Neuronal stem cell (in vitro differentiated cells): ENCODE data around the gene MFAP4.

Experiments used
- DNase-seq: peaks from one replicate; pipeline ENCODE4 v3.0.0-alpha.2; 2013; ENCODE audit warnings: low spot score
- H2AFZ ChIP-seq: one replicate; pipeline ENCODE4 v1.6.1; 2013; ENCODE audit warnings: mild to moderate bottlenecking, low read length, inconsistent platforms
- H2AK5ac ChIP-seq: 2 replicates; pipeline ENCODE4 v1.6.1; 2013; ENCODE audit warnings: low read depth, mild to moderate bottlenecking, inconsistent platforms, low read length, moderate library complexity, mixed read lengths
- H2BK120ac ChIP-seq: 2 replicates; pipeline ENCODE4 v1.6.1; 2013; ENCODE audit warnings: low read depth, mild to moderate bottlenecking, inconsistent platforms, low read length, moderate library complexity, mixed read lengths
- H2BK12ac ChIP-seq: one replicate; pipeline ENCODE4 v1.6.1; 2013; ENCODE audit warnings: low read length, inconsistent platforms
- H2BK15ac ChIP-seq: 2 replicates; pipeline ENCODE4 v1.6.1; 2013; ENCODE audit warnings: mild to moderate bottlenecking, low read length, inconsistent platforms, mixed read lengths
- H2BK5ac ChIP-seq: one replicate; pipeline ENCODE4 v1.6.1; 2013; ENCODE audit warnings: inconsistent platforms, mild to moderate bottlenecking, low read length, moderate library complexity
- H3K14ac ChIP-seq: one replicate; pipeline ENCODE4 v1.6.1; 2013; ENCODE audit warnings: low read length, inconsistent platforms
- H3K18ac ChIP-seq: 2 replicates; pipeline ENCODE4 v1.6.1; 2013; ENCODE audit warnings: low read length, inconsistent platforms
- H3K23ac ChIP-seq: 2 replicates; pipeline ENCODE4 v1.6.1; 2013; ENCODE audit warnings: low read depth, mild to moderate bottlenecking, mixed read lengths, low read length, inconsistent platforms; ENCODE audit not compliant: poor library complexity
- H3K27ac ChIP-seq: replicated peaks from 3 replicates; pipeline ENCODE4 v1.5.1; 2013; ENCODE audit warnings: low read length, inconsistent platforms
- H3K27me3 ChIP-seq, 3 experiments: 2 replicates each; pipeline ENCODE4 v1.6.1; 2013; ENCODE audit warnings: low read length in 3 of 3, mild to moderate bottlenecking in 2 of 3, inconsistent platforms in 1 of 3, low read depth in 1 of 3, mixed read lengths in 1 of 3, moderate library complexity in 1 of 3; ENCODE audit not compliant: control insufficient read depth in 3 of 3, insufficient read depth in 3 of 3
- H3K36me3 ChIP-seq, 2 donors: replicated peaks in 1 of 2; 2 replicates each; pipeline ENCODE4 v1.6.1; 2013; ENCODE audit warnings: low read length in 2 of 2; ENCODE audit not compliant: control insufficient read depth in 2 of 2, insufficient read depth in 2 of 2
- H3K4ac ChIP-seq: 2 replicates; pipeline ENCODE4 v1.6.1; 2013; ENCODE audit warnings: inconsistent platforms, mild to moderate bottlenecking, low read length, moderate library complexity
- H3K4me1 ChIP-seq, 2 donors: 1 replicate in 1 of 2; 2 replicates in 1 of 2; pipeline ENCODE4 v1.6.1; 2013; ENCODE audit warnings: low read length in 2 of 2, low read depth in 1 of 2; ENCODE audit not compliant: control insufficient read depth in 2 of 2, insufficient read depth in 1 of 2
- H3K4me2 ChIP-seq: one replicate; pipeline ENCODE4 v1.6.1; 2013; ENCODE audit warnings: mild to moderate bottlenecking, low read length, inconsistent platforms; ENCODE audit not compliant: insufficient read depth, poor library complexity, severe bottlenecking
- H3K4me3 ChIP-seq, 2 donors: 2 replicates each; pipeline ENCODE4 v1.5.1; 2013; ENCODE audit warnings: low read length in 2 of 2, mild to moderate bottlenecking in 2 of 2, inconsistent platforms in 1 of 2, moderate library complexity in 1 of 2
- H3K79me1 ChIP-seq: one replicate; pipeline ENCODE4 v1.6.1; 2013; ENCODE audit warnings: low read depth, mild to moderate bottlenecking, inconsistent platforms, low read length, moderate library complexity
- H3K9ac ChIP-seq: one replicate; pipeline ENCODE4 v1.6.1; 2013; ENCODE audit warnings: mild to moderate bottlenecking, low read depth, low read length, inconsistent platforms; ENCODE audit not compliant: poor library complexity
- H3K9me3 ChIP-seq, 2 donors: replicated peaks in 1 of 2; 2 replicates each; pipeline versions ENCODE3 to v1.6.1; 2013; ENCODE audit warnings: low read length in 2 of 2, mild to moderate bottlenecking in 2 of 2, inconsistent platforms in 1 of 2, low read depth in 1 of 2, mixed read lengths in 1 of 2, moderate library complexity in 1 of 2; ENCODE audit not compliant: control insufficient read depth in 2 of 2, insufficient read depth in 1 of 2
- H4K8ac ChIP-seq: one replicate; pipeline ENCODE4 v1.6.1; 2013; ENCODE audit warnings: low read depth, mild to moderate bottlenecking, inconsistent platforms, low read length, moderate library complexity
- H4K91ac ChIP-seq: one replicate; pipeline ENCODE4 v1.6.1; 2013; ENCODE audit warnings: low read length, low read depth, mild to moderate bottlenecking, inconsistent platforms; ENCODE audit not compliant: poor library complexity
- WGBS, 2 donors: extraction: QIAGEN DNeasy Blood & Tissue Kit; methylation state at CpG; one replicate each; pipeline ENCODE4 v1.1.7; 2013; ENCODE audit warnings: missing lambda C conversion rate in 2 of 2, mixed read lengths in 1 of 2; ENCODE audit not compliant: insufficient read length in 2 of 2, insufficient replicate concordance in 1 of 2; ENCODE audit errors: extremely low coverage in 2 of 2; 5-methylcytosine and 5-hydroxymethylcytosine counted together

MFAP4 gene

GRCh38 chr17:19399750-19400450, 12.9 kb upstream of the MFAP4 start:
- H4K91ac ChIP-seq = no peak overlapping the region
- no peak overlapping the region for H2BK120ac ChIP-seq
- WGBS, 2 donors = no CpG with 5 or more reads among the region's 3 CpGs
- no peak for DNase-seq
- H3K4me3 ChIP-seq = no peak overlapping the region
- H3K14ac ChIP-seq = no peak overlapping the region
- no peak overlapping the region for H2BK12ac ChIP-seq
- peaks cover 0 to 5% of the 10 kb centered on the region in 2 donors for H3K4me1 ChIP-seq
- H3K4me2 ChIP-seq = no peak overlapping the region
- H3K4ac ChIP-seq = no peak overlapping the region
- H3K9me3 ChIP-seq = no peaks in the 10 kb centered on the region
- H3K27ac ChIP-seq = no peak overlapping the region
- no peaks in the 10 kb centered on the region for H3K36me3 ChIP-seq
- H2AFZ ChIP-seq = no peak overlapping the region
- H2AK5ac ChIP-seq = peak overlapping the region; percentile 82
- H3K18ac ChIP-seq = no peak overlapping the region
- no peak overlapping the region for H4K8ac ChIP-seq
- no peak overlapping the region for H3K23ac ChIP-seq
- no peak overlapping the region for H2BK15ac ChIP-seq
- no peak overlapping the region for H3K9ac ChIP-seq
- H3K79me1 ChIP-seq = no peaks in the 10 kb centered on the region
- H3K27me3 ChIP-seq = peaks cover 0 to 6% (median 0%) of the 10 kb centered on the region in 3 experiments
- H2BK5ac ChIP-seq = no peak overlapping the region

- Histone ChIP-seq H3K9me3 (no peaks in the 10 kb centered on the region), H2BK15ac (no peak overlapping the region), H3K9ac (no peak overlapping the region), H2AFZ (no peak overlapping the region), H3K18ac (peak overlapping the region; percentile 72), H3K27ac (no peak overlapping the region), H3K4me3 (no peak overlapping the region), H3K23ac (peak overlapping the region; percentile 32), H3K14ac (no peak overlapping the region), H4K8ac (no peak overlapping the region), H3K36me3 (no peaks in the 10 kb centered on the region), H4K91ac (no peak overlapping the region), H2BK120ac (no peak overlapping the region), H2BK5ac (no peak overlapping the region), H3K4ac (no peak overlapping the region), H2BK12ac (no peak overlapping the region), H3K4me2 (no peak overlapping the region), H3K4me1 (peaks cover 0 to 5% of the 10 kb centered on the region in 2 donors), H3K27me3 (peaks cover 0 to 11% (median 0%) of the 10 kb centered on the region in 3 experiments), H2AK5ac (peak overlapping the region; percentile 72), H3K79me1 (no peaks in the 10 kb centered on the region)
- WGBS, 2 donors = no CpG with 5 or more reads among the region's 2 CpGs
- DNase-seq = no peak
Measured at GRCh38 chr17:19398301-19399181, 11.6 kb upstream of the MFAP4 start.

- Histone ChIP-seq H2BK5ac (peak overlapping the region; percentile 61), H2AFZ (no peak overlapping the region), H2BK120ac (no peak overlapping the region), H4K8ac (no peak overlapping the region), H3K18ac (peak overlapping the region; percentile 32), H3K27ac (no peak overlapping the region), H3K23ac (no peak overlapping the region), H3K4me1 (peaks cover 0 to 5% of the 10 kb centered on the region in 2 donors), H3K4ac (no peak overlapping the region), H3K79me1 (no peaks in the 10 kb centered on the region), H3K9me3 (no peaks in the 10 kb centered on the region), H3K36me3 (no peaks in the 10 kb centered on the region), H3K4me3 (no peak overlapping the region), H3K4me2 (no peak overlapping the region), H3K14ac (no peak overlapping the region), H3K27me3 (peaks cover 0 to 20% (median 0%) of the 10 kb centered on the region in 3 experiments), H2BK12ac (no peak overlapping the region), H3K9ac (peak overlapping the region; percentile 50), H4K91ac (no peak overlapping the region), H2AK5ac (peak overlapping the region; percentile 14), H2BK15ac (no peak overlapping the region)
- no peak for DNase-seq
- no CpG with 5 or more reads among the region's 6 CpGs for WGBS, 2 donors
Measured at GRCh38 chr17:19397556-19398041, 10.6 kb upstream of the MFAP4 start.

DNA sequence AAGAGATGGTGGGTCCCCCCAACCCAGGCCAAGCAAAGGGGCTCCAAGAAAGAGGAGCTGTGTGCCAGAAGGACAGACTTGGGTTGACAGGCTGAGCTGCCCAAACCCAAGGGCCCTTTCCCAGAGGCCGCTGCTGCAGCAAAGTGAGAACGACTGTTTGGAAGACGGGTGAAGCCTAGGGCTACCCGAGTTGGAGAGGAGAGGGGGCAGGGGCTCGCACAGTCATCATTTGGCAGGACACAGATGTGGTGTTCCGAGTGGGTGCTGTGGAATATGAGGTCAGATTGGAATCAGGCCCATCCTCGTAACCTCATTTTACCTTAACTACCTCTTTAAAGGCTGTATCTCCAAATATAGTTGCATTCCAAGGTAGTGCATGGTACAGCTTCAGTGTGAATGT, 5.3 kb upstream of the MFAP4 start:
- no peak overlapping the region for H3K4ac ChIP-seq
- H2BK5ac ChIP-seq = no peak overlapping the region
- H2BK120ac ChIP-seq = no peak overlapping the region
- no peaks in the 10 kb centered on the region for H3K36me3 ChIP-seq
- H2BK15ac ChIP-seq = no peak overlapping the region
- no peak overlapping the region for H4K91ac ChIP-seq
- no peaks in the 10 kb centered on the region for H3K9me3 ChIP-seq
- H3K27ac ChIP-seq = no peak overlapping the region
- H4K8ac ChIP-seq = no peak overlapping the region
- no peak overlapping the region for H3K18ac ChIP-seq
- H3K4me3 ChIP-seq = no peak overlapping the region
- no peak overlapping the region for H3K23ac ChIP-seq
- H3K14ac ChIP-seq = no peak overlapping the region
- H3K79me1 ChIP-seq = no peaks in the 10 kb centered on the region
- peaks cover 0 to 40% (median 0%) of the 10 kb centered on the region in 3 experiments for H3K27me3 ChIP-seq
- H3K4me2 ChIP-seq = no peak overlapping the region
- H2BK12ac ChIP-seq = no peak overlapping the region
- H3K4me1 ChIP-seq = peaks cover 6 to 7% of the 10 kb centered on the region in 2 donors
- no peak overlapping the region for H3K9ac ChIP-seq
- H2AK5ac ChIP-seq = no peak overlapping the region
- DNase-seq = no peak
- H2AFZ ChIP-seq = no peak overlapping the region
- WGBS, 2 donors = no CpG with 5 or more reads among the region's 7 CpGs
